GM18520 (cell line): ENCODE data around the gene IL11.

ENCODE experiments used
- ATAC-seq: cut with Tn5 transposase; IDR thresholded peaks from one replicate; pipeline ENCODE4 v1.9.1; 2021; ENCODE audit not compliant: unreplicated experiment

Gene IL11

GRCh38 chr19:55391702-55392615 is 21.7 kb upstream of the IL11 start:
- ATAC-seq, result no peak

- no peak for ATAC-seq
Measured at GRCh38 chr19:55391191-55391670, 21.0 kb upstream of the IL11 start.

DNA sequence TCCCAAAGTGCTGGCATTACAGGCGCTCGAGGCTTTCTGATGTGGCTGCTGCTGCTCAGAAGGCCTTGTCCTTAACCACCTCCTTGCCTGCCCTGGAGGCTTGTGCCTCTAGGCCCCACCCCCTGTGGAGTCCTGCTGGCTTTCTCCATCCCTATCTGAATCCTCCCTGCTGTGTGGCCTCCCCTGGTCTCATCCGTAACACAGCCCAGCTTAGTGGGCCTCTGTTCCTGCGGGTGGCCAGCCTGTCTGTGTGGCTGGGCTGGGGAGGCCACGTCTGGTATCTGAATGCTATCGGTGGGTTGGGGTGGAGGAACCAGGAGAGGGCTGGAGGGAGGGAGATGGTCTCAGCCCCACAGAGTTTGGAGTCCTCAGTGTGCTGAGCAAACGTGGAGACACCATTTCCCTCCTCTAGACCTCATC is 20.2 kb upstream of the IL11 start:
- no peak for ATAC-seq

DNA sequence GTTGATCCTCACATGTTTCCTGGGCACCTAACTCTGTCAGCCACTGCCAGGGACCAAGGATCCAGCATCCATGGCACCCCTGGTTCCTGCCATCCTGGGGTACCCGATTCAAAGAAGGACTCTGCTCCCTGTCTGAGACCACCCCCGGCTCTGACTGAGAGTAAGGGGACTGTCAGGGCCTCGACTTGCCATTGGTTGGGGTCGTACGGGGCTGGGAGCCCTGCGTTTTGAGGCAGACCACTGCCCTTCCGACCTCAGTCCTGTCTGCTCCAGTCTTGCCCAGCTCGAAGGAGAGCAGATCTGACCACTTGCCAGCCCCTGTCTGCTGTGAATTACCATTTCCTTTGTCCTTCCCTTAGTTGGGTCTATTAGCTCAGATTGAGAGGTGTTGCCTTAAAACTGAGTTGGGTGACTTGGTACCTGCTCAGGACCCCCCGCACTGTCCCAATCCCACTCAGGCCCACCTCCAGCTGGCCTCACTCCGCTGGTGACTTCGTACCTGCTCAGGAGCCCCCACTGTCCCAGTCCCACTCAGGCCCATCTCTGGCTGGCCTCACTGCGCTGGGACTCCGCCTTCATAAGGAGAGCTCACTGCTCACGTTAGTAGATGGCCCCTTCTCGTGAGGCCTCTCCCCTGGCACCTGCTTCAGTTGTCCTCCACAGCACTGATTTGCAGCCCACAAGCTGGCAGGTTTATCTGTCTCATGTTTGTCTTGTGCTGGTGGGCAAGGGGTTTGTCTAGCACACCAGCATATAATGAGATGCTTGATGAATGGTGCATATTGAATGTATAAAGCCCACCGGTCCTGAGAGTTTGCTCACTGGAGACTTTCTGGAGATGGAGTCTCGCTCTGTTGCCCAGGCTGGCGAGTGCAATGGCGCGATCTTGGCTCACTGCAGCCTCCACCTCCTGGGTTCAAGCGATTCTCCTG is 19.4 kb upstream of the IL11 start:
- ATAC-seq, result no peak

- ATAC-seq, result no peak
Measured at GRCh38 chr19:55387736-55388497, 17.7 kb upstream of the IL11 start.

- no peak for ATAC-seq
Measured at GRCh38 chr19:55386493-55386971, 16.3 kb upstream of the IL11 start.

DNA sequence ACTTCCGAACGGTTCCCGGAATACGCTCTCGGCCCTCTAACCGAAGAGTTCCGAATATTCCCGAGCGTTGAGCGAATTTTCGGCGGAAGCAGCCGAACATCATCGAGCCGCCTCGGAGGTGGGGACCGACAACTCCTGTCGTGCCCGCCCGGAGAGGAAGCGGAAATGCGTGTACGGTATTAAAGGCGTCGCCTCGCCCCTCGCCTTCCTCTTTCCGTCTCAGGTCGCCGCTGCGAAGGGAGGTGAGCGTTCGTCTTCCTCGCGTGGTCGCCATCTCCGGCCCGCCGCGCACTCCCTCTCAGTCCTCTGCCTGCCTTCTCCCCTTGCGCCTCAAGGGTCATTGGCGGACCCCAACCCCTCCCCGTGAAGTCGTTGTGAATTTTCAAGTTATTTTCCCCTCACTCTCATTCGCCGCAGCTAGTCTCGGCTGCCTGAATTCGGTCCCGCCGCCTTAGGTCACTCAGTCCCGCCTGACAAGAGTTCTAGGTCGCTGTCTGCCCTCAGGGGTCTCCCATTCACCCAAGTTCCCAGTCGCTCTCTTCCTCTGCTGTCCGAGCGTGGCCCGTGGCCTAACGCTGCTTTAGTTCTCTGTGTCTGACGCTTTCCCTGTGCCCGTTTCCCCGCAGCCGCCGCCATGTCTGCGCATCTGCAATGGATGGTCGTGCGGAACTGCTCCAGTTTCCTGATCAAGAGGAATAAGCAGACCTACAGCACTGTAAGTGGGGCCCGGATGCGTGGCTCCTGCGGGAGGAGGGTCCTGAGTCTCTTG is 15.6 kb upstream of the IL11 start, which contains the start of gene RPL28:
Gene RPL28 (plus strand): TSS at position 209 of the 769 bp plus-strand sequence. CDS start 426 bp downstream, at position 635.
- peak; percentile 71 for ATAC-seq

GRCh38 chr19:55384920-55385723 is 14.9 kb upstream of the IL11 start:
- peak; percentile 45 for ATAC-seq

GRCh38 chr19:55384131-55384919 is 14.1 kb upstream of the IL11 start, which contains the start of gene TMEM238:
TMEM238 (minus strand) TSS chr19:55384292; CDS start chr19:55384259, 33 bp downstream.
- ATAC-seq, result no peak

DNA sequence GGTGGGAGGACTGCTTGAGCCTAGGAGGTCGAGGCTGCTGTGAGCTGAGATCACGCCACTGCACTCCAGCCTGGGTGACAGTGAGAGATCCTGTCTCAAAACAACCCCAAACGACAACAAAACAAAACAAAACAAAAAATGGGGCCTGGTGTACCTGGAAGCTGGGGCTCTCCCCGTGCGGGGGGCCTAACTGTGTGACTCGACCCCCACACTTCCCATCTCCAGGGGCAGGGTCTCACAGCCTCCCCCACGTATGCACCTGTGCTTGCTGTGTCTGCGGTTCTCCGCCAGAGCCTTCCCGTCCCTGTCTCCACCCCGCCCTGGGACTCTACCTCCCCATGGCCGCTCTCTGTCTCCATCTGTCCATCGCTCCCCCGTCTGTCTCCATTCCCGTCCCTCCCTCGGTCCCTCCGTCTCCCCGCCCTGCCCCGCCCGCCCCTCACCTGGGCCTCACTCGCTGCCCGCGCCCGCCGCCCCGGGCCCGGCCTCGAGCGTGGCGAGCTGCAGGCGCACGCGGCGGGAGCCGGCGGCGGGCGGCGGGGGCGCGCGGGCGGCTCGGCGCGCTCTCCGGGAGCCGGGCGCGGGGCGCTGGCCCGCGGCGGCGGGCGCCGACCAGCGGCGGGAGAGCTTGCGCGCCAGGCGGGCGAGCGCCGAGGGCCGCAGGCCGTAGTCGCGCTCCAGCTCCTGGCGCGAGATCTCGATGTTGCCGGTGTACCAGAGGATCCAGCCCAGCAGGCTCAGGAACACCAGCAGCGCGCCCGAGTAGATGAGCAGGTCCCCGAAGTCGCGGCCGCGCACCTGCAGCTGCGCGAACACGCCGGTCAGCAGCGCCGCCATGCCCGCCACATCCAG is 13.2 kb upstream of the IL11 start:
- no peak for ATAC-seq

- no peak for ATAC-seq
Measured at GRCh38 chr19:55382522-55383054, 12.3 kb upstream of the IL11 start.

- no peak for ATAC-seq
Measured at GRCh38 chr19:55382013-55382412, 11.8 kb upstream of the IL11 start.

DNA sequence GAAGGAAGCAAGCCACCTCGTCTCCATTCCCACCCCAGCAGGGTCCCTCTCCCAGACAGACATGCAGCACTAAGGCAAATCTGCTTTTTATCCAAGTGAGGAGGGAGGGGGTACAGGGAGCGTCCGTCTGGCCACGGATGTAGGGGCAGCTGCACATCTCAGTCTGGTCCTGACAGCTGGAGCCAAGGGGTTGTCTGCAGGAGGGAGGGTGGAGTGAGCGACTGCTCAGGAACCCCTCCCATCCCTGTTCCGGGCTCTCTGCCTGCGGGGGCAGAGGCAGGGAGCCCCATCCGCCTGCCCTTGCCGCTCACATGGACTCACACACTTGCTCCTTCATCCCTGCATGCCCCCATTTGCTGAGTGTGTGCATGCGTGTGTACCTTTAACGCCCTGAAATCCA is 8.9 kb upstream of the IL11 start:
- no peak for ATAC-seq

GRCh38 chr19:55377356-55378131 is 7.3 kb upstream of the IL11 start:
- ATAC-seq, result no peak

DNA sequence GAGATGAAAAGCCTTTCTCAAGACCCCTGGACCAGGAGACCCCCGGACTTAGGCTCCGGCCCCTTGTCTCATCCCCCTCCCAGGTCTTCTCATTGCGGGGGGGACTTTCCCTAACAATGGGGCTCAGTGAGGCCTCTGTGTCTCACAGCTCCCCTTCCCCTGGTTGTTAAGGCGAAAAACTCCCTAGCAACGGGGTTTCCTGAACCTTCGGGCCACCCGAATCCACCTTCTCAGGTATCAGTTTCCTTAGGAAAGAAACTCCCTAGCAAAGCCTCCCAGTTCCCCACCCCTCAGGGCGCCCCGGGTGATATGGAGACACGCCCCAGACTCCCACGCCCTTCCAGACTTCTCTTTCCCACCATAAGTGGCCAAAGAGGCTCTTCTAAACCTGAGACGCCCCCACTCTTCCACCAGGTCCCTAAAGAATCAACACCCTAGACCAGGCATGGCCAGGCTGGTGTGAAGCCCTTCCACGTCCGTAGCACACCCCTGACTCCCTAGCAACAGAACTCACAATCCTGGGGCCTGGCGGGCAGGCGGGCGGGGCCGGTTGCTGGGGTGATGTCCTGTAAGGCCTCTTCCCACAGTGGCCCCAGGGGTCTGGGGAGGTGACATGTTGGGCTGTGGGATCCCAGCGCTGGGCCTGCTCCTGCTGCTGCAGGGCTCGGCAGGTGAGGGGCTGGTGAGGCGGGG is 6.1 kb upstream of the IL11 start, which contains the start of gene TMEM190:
Gene TMEM190 (plus strand): TSS at position 586 of the 693 bp plus-strand sequence. CDS start 28 bp downstream, at position 614.
- ATAC-seq, result no peak
